NK-92 treated with Interleukin-12 subunit alpha and Interleukin-12 subunit beta, amount 100 ng/mL, for 24 hours (cell line): ENCODE measurements around the gene HSF5.
"Not testable (repeated sequence)": the region's sequence is repeated elsewhere in the genome, so short reads cannot be mapped to it uniquely, and the experiment has no call there.

Experiments
- DNase-seq: peaks from one replicate; lab custom pipeline; 2025; lab: John Stamatoyannopoulos, UW

HSF5 gene

DNA sequence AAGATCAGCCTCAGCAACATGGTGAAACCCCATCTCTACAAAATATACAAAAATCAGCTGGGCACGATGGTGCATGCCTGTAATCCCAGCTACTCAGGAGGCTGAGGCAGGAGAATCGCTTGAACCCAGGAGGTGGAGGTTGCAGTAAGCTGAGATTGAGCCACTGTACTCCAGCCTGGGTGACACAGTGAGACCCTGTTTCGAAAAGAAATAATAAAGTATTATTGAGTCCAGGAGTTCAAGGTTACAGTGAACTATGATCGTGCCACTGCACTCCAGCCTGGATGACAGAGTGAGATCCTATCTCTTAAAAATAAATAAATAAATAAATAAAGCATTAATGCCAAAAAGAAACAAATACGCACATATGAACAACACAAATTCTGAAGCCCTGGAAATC lies 6.4 kb downstream of the HSF5 start:
- DNase-seq, result not testable (repeated sequence)

DNA sequence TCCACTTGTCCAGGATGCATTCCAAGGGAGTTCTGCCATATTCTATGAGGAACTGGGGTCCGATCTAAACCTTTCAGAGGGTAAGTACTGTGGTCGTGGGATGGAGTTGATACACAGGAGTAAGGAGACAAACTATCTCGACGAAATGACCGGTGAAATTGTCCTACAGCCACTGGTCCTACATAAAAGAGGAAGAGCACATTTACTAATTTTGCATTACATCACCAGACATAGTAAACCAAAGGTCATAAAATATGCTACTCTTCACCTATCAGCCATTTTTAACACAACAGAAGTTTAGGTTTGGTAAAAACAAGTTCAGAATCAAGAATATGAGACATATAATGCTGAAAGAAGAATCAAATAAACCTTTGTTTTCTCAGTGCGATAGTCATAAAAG lies 8.1 kb downstream of the HSF5 start:
- DNase-seq, result no peak

DNA sequence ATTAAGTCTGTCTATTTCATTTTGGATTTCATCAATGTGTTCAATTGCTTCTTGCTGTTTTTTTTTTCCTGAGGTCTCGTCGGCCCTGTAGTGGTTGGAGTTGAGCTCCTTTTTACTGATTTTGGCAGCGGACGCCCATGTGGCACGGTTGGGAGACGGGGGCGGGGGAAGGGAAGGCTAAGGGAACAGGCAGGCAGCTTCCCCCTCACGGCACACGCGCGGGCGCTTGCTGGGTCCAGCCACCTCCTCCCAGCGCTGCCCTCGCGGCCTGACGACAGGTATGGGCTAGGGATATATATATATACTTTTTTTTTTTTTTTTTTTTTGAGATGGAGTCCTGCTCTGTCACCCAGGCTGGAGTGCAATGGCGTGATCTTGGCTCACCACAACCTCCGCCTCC lies 11.4 kb downstream of the HSF5 start:
- no peak for DNase-seq

DNA sequence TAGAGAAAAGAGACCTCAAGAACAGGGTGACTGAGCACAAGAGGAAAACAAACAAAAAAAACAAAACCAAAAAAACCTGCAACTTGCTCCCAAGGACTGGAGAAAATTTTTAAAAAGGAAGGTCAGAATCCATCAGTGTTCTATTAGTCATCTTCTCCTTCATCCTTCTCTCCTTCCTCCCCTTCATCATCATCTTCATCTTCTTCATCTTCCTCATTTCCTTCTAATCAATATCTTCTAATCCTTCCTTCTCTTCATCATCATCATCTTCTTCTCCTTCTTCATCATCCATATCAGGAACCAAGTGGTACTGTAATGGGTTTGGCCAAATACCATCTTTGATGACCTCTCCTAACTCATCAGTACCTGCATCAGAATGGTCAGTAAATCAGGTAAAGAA lies 12.2 kb downstream of the HSF5 start:
- no peak for DNase-seq

DNA sequence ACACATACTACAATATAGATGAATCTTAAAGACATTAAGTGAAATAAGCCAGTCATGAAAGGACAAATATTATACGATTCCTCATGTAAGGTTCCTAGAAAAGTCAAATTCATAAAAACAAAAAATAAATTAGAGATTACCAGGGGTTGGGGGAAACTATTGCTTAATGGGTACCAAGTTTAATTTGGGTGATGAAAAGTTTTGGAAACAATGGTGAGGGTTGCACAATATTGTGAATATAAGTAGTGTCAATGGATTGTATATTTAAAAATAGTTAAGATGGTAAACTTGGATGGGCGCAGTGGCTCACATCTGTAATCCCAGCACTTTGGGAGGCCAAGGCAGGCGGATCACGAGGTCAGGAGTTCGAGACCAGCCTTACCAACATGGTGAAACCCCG lies 17.9 kb downstream of the HSF5 start:
- DNase-seq, result no peak

DNA sequence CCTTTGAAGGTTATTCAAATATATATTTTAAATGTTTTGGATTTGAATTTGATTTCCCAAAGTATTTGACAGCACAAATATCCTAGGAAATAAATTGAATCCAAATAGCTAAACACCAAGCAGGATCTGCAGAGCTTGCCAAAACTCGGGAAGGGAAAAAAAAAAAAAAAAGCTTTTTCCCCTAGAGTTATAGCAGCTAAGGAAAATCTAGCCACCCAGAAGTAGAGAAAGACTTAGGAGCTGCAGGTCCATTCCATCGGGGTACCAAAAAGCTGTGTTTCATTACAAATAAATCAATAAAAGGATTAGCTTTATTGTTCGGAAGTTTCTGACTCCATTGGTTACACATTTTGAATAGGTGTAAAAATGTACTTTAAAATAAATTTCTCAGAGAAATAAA lies 19.3 kb downstream of the HSF5 start:
- no peak for DNase-seq

DNA sequence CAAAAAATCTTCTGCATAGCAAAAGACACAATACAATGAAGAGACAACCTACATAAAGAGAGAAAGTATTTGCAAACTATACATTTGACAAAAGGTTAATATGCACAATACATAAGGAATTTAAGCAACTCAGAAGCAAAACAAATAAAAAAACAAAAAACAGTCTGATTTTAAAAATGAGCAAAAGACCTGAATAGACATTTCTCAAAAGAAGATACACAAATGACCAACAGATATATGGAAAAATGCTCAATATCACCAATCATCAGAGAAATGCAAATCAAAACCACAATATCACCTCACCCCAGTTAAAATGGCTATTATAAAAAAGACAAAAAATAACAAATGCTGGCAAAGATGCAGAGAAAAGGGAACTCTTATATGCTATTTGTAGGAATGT lies 32.7 kb downstream of the HSF5 start:
- DNase-seq, result no peak

DNA sequence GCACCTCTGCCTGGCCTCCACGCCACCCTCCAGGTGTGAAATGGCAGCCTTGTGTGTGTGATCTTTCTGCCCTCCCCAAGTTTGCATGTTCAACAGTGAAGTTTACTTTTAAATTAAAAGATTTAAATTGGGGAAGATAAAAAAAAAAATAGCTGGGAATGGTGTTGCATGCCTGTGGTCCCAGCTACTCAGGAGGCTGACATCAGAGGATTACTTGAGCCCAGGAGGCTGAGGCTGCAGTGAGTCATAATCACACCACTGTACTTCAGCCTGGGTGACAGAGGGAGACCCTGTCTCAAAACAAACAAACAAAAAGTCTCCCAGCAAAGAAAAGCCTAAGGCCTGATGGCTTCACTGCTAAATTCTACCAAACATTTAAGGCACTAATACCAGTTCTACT lies 35.5 kb downstream of the HSF5 start:
- no peak for DNase-seq

DNA sequence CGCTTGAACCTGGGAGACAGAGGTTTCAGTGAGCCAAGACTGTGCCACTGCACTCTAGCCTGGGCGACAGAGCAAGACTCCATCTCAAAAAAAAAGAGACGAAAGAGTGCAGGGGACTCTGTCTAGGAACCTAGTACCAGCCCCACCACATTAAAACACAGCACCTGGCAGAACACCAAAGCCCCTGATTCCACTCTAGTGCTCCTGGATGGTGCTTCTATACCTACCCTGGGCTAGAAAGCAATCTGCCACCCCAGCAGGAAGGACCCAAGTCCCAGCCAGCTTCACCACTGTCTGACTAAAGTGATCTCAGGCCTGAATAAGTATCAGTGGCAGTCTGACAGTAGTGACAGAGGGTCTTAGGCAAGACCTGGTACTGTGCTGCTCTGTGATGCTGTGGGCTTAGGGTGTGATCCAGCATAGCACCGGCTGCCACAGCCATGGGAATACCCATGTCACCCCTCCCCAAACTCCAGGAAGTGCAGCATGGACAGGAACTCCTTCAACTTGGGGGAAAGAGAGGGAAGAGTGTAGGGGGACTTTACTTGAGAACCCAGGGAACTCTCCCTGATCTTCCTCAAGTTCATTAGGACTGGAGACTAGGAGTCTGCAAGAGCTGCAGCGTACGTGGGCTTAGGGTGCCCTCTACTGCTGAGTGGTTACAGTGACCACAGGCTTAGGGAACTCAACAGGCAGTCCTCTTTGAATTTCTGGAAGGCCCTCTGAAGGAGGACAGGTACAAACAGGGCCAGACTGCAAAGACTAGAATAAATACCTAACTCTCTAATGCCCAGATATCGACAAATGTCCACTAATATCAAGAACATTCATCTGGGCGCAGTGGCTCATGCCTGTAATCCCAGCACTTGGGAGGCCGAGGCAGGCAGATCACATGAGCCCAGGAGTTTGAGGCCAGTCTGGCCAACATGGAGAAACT lies 40.9 kb downstream of the HSF5 start:
- peak; percentile 54 for DNase-seq

DNA sequence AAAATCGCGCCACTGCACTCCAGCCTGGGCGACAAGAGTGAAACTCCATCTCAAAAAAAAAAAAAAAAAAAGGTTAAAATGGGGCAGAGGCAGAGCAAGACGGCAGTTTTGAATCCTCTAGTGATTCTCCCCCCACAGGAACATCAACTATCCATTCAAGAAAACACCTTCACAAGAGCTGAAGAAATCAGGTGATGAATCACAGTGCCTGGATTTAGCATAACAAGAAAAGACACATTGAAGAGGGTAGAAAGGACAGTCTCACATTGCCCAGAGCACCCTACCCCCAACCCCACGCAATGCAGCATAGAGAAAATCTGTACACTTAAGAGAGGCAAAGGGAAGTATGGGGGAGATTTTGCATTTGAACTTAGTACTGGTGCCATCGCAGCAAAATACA lies 42.1 kb downstream of the HSF5 start:
- DNase-seq, result no peak

DNA sequence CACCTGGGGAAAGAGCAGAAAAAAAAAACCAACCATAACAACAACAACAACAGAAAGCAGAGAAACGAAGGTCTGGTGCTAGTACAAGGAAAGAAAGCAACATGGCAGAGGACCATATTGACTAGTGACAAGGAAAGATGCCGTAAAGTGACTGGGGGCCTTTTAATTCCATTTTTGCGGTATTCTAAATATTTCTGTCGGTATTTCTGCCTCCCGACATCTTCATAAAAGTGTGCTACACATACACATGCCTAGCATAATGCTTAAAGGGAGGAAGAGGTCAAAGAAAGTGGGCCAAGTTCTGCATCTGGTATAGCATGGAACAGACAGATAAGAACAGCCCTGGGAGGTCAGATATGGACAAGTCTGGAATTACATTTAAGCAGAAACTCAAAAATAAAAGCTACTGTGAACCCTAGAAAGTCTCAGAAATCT lies 51.4 kb downstream of the HSF5 start:
- DNase-seq, result no peak

DNA sequence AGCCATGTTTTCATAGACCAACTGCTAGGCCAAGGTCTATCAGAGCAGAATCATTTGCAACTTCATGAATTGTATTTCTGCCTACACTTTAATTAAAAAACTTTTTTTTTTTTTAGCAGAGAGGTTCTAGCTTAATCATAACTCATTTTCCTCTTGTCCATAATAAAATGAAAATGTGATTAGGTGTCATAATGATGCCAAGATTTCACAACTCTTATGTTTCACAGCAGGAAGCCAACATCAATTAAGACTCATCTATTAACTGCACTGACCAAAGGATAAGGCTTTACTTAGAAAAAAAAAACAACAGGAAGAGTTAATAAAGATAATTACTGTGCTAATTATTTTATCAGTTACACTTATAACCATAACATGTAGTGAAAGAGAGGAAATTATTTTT lies 52.0 kb downstream of the HSF5 start:
- no peak for DNase-seq

DNA sequence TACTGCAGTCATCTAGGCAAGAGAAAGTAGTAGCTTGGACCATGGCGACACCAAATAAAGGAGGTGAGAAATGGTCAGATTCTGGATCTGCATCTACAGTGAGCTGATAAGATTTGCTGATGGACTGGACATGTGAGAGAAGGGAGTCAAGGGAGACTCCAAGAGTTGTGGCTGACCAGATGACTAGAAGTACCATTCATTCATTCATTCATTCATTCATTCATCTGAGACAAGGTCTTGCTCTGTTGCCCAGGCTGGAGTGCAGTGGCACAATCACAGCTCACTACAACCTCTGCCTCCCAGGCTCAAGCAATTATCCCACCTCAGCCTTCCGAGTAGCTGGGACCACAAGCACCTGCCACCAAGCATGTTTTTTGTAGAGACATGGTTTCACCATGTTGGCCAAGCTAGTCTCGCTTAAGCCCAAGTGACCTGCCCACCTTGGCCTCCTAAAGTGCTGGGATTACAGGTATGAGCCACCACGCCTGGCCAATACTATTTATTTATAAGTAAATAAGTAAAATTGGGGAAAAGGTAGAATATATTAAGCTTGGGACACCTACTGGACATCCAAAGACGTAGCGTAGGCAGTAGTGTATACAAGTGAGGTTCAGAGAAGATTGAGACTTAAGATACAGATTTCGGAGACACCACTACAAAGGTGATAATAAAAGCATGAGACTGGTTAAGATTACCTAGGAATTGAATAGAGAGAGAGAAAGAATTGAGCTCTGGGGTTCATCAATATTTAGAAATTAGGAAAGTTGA lies 55.2 kb downstream of the HSF5 start:
- no peak for DNase-seq

DNA sequence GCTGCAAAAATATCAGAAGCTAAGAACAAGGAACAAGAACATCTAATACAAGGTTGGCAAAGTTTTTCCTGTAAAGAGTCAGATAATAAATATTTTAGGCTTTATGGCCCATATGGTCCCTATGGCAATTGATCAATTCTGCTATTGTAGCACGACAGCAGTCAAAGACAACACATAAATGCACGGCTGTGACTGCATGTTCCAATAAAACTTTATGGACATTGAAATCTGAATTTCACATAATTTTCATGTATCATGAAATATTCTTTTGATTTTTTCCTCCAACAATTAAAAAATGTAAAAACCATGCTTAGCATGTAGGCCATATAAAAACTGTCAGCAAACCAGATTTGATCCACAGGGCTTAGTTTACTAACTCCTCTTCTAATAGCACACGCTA lies 60.4 kb downstream of the HSF5 start:
- no peak for DNase-seq

DNA sequence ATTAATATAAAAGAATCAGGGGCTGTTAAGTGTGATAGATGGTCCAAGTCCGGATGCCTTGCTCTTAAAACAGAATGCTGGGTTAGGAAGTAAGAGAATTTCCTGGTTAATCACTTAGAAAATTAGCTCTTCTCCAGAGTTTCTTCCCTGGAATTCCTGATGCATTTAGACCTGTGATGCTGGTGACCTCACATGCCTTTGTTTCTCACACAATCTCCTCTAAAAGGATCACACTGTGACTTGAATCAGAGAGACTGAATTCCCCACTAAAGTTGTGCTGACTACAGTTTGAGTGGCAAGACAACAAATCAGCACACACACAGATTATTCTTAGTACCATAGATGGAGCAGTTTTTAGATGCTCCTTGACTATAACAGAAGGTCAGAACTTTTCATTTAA lies 66.5 kb downstream of the HSF5 start:
- no peak for DNase-seq

DNA sequence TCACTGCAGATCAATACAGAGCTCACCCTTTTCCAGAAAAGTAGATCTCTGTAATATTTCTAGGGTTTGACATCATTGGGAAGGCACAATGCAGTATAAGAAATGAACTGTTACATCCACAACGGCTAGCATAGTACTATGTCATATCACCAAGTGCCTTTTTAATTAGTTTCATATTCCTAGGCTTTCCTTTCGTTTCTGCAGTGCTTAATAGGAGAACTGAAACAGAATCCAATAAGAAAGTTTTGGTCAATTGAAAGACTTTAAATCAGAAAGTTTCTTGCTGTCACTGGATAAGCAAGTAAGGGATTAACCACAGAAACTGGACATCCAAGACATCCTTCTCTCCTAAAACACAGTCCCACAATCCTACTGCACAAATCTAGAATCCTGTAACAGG lies 67.4 kb downstream of the HSF5 start:
- no peak for DNase-seq

DNA sequence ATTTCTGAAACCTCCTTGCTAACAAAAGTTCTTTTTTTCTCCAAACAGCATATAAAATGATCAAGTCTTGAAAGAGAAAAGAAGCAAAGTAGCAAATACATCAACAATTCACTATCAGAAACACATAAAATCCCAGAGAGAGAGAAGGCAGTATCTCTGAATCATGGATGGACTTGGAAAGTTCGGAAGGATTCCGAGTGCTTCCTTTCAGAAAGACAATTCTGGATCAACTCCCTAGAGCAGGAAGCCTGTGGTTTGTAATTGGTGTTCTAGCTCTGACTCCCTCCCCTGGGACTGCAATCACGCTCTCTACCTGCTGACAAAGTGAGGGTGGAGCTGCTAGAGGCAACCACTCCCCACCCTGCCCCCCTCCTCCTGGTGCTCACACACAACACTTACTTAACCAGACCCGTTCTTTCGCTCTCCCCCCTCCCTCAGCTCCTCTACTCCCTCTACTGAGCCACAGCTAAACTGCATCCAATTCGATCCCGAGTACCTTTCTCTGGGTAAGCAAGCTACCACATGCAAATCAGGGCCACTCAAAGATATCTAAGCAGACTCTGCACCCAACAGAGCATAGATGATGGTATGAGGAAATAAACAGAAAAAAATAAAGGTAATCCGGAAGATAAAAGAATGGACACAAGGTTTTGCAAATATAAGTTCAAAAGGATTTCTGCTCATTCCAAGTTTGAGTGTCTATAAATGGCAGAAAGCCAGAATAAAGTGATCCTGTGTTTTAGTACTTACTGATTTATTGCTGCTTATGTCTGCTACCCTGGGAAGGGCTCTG lies 70.7 kb downstream of the HSF5 start, which contains the start of gene RNF43:
Gene RNF43, minus strand, starts transcription at position 235 of the 793 bp plus-strand sequence. CDS start 1,957 bp downstream, outside the sequence.
- DNase-seq, result peak; percentile 88

DNA sequence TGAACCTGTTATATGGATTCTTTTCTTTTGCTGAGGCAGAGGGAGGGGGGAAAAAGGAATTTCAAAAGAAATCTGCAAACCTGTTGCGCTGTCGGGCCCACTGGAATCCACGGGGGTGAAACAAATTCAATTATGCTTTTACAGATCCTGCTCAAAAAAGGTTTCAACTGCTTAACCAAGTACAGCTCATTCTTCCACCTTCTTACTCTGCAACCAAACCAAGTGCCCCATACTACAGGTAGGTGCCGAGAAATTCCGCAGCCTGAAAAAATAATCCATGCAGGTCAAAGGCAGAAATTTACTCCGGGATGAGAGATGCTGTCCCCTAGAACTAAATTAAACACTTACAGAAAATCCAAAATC lies 71.3 kb downstream of the HSF5 start:
- no peak for DNase-seq

DNA sequence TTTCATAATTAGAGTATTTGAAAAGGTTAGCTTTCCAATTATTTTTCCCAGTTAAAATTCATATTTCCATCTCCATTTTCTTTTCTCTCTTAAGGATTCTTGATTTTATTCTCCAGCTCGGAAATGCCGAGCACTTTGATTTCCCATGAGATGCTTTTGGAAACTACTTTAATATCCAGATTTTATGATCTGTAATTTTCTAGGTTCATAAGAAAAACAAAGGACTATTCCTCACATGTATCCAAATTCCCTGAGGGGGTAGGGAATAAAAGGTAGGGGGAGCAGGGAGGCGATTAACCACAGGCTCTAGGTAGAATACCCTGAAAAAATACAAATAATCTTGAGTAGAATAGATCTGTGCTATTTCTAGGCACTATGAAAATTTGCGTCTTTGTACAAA lies 71.8 kb downstream of the HSF5 start:
- DNase-seq, result no peak

DNA sequence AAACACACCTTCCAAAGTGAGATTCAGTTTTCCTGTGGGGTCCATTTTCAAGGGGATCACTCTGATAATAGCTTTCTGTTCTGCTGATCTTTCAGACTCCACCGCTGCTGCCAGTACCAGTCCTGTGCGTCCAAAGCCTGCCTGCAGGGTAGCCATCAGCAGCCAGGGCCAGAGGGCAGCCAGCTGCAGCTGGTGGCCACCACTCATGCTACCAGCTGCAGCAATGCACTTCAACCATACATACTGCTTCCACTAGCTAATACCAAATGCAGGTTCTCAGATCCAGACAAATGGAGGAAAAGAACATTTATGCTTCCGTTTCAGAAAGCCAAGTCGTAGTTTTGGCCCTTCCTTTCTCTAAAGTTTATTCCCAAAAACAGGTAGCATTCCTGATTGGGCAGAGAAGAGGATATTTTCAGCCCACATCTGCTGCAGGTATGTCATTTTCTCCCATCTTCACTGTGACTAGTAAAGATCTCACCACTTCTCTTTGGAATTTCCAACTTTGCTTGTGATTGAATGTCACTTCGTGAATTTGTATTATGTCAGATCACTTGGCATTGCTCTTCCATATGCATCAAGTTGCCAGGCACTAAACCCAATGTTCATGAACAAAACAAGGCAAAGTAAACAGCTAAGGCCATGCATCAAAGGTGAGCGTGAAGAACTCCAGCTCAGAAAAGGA lies 72.7 kb downstream of the HSF5 start:
- no peak for DNase-seq

DNA sequence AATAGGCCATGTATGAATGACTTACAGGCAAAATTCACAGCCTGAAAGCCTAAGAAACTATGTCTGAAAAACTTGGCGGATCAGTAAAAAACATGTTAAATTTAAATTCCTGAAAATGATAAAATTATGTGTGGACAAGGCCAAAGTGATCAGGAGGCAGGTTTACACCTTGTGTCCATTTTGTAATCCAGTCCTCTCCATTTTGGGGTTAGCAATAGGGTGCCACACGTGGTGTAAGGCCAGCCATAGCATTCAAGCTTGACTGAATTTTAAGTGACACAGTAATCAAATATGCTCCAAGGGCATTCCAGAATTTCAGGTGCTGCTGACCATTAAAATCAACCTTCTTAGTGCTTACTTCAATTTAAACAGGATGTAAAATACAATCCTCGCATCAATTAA lies 73.6 kb downstream of the HSF5 start:
- no peak for DNase-seq

DNA sequence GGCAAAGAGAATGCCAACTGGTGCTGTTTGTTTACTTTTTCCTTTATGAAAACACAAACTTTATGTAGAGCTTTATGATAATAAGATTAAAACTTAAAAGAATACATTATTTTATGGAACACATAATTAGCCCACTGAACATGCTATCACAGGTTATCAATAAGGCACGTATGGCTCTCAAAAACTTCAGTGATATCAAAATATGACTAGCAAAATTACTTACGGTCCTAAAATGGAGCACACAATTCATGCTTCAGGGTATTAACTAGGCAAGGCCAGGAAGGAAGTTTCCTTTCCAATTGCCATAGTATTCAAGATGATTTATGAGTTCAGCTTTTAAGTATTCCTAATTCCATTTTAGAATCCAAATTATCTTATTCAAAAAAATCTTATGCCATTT lies 74.5 kb downstream of the HSF5 start:
- no peak for DNase-seq
